IMR-90 (cell line): Measurements from ENCODE around the gene TRAF3IP1. TPM values are rescaled to one million over a fixed set of nuclear protein-coding genes. Genes with fewer than 3 reads are reported as not detected.

Experiments
- ATAC-seq: fragments of 200-7000 bp; cut with Tn5 transposase; 2 replicates; pipeline ENCODE4 v1.9.1; 2020; ENCODE audit warnings: low read depth, mild to moderate bottlenecking, moderate library complexity
- BruUV-seq: library from RNA; stranded (reverse); fragments of 400-500 nt; replicated peaks from 2 replicates; lab custom pipeline; 2021; lab: Mats Ljungman, UMichigan
- CTCF ChIA-PET: fragments of 300-600 bp; formaldehyde crosslinking; extraction: SDS; loops from one replicate; lab custom pipeline; 2021; ENCODE audit warnings: antibody characterized with exemption; lab: Yijun Ruan, JAX
- POLR2A ChIA-PET: fragments of 300-600 bp; sonication (Branson Sonifier 250); formaldehyde crosslinking; loops from one replicate; lab custom pipeline; 2022; ENCODE audit warnings: antibody characterized with exemption; ENCODE audit not compliant: unreplicated experiment; lab: Charles Lee
- DNase-seq: peaks from one replicate; pipeline ENCODE4 v3.0.0; 2013
- H2AFZ ChIP-seq: replicated peaks from 2 replicates; pipeline ENCODE3; 2013; ENCODE audit warnings: low read length, mild to moderate bottlenecking; ENCODE audit not compliant: poor library complexity
- H2AK5ac ChIP-seq: 2 replicates; pipeline ENCODE4 v1.6.1; 2013; ENCODE audit warnings: low read depth, low read length, inconsistent platforms
- H2AK9ac ChIP-seq: replicated peaks from 2 replicates; pipeline ENCODE3; 2013; ENCODE audit warnings: mild to moderate bottlenecking, low read depth, low read length, moderate library complexity; ENCODE audit not compliant: poor library complexity
- H2BK120ac ChIP-seq: 2 replicates; pipeline ENCODE4 v1.6.1; 2013; ENCODE audit warnings: low read depth, low read length, inconsistent platforms
- H2BK15ac ChIP-seq: 3 replicates; pipeline ENCODE4 v1.6.1; 2013; ENCODE audit warnings: low read depth, low read length, inconsistent platforms
- H2BK20ac ChIP-seq: 2 replicates; pipeline ENCODE4 v1.6.1; 2013; ENCODE audit warnings: low read depth, mild to moderate bottlenecking, inconsistent platforms, low read length, moderate library complexity
- H2BK5ac ChIP-seq: 2 replicates; pipeline ENCODE4 v1.6.1; 2013; ENCODE audit warnings: mild to moderate bottlenecking, low read depth, low read length, inconsistent platforms; ENCODE audit not compliant: poor library complexity, severe bottlenecking
- H3K14ac ChIP-seq: replicated peaks from 2 replicates; pipeline ENCODE4 v1.6.1; 2013; ENCODE audit warnings: low read depth, low read length, inconsistent platforms
- H3K18ac ChIP-seq: 2 replicates; pipeline ENCODE4 v1.6.1; 2013; ENCODE audit warnings: low read depth, low read length, control low read depth
- H3K23ac ChIP-seq: 2 replicates; pipeline ENCODE4 v1.6.1; 2013; ENCODE audit warnings: low read depth, low read length, inconsistent platforms
- H3K27ac ChIP-seq: 2 replicates; pipeline ENCODE4 v1.5.1; 2013; ENCODE audit warnings: mild to moderate bottlenecking, control low read depth, low read length; ENCODE audit not compliant: insufficient read depth
- H3K27me3 ChIP-seq: 2 replicates; pipeline ENCODE4 v1.6.1; 2013; ENCODE audit warnings: low read length; ENCODE audit not compliant: control insufficient read depth, insufficient read depth
- H3K36me3 ChIP-seq: 2 replicates; pipeline ENCODE4 v1.6.1; 2013; ENCODE audit warnings: low read length, mixed read lengths; ENCODE audit not compliant: control insufficient read depth, insufficient read depth
- H3K4ac ChIP-seq: 2 replicates; pipeline ENCODE4 v1.6.1; 2013; ENCODE audit warnings: low read depth, low read length, inconsistent platforms
- H3K4me1 ChIP-seq: 2 replicates; pipeline ENCODE4 v1.6.1; 2013; ENCODE audit warnings: low read length, mixed read lengths; ENCODE audit not compliant: control insufficient read depth, insufficient read depth
- H3K4me2 ChIP-seq: 2 replicates; pipeline ENCODE4 v1.6.1; 2013; ENCODE audit warnings: low read depth, mild to moderate bottlenecking, control low read depth, low read length, moderate library complexity
- H3K4me3 ChIP-seq: 2 replicates; pipeline ENCODE4 v1.5.1; 2013; ENCODE audit warnings: low read depth, mild to moderate bottlenecking, control low read depth, low read length, moderate library complexity; ENCODE audit not compliant: insufficient read depth
- H3K56ac ChIP-seq: 2 replicates; pipeline ENCODE4 v1.6.1; 2013; ENCODE audit warnings: low read length, inconsistent platforms; ENCODE audit not compliant: insufficient read depth; ENCODE audit errors: extremely low read depth
- H3K79me1 ChIP-seq, 2 experiments: 2 replicates each; pipeline ENCODE4 v1.6.1; 2013; ENCODE audit warnings: low read length in 2 of 2, inconsistent platforms in 1 of 2, low read depth in 1 of 2
- H3K9ac ChIP-seq: 2 replicates; pipeline ENCODE4 v1.6.1; 2013; ENCODE audit warnings: low read depth, low read length, control low read depth
- H3K9me1 ChIP-seq: 2 replicates; pipeline ENCODE4 v1.6.1; 2013; ENCODE audit warnings: low read length, inconsistent platforms; ENCODE audit not compliant: insufficient read depth
- H3K9me3 ChIP-seq: 2 replicates; pipeline ENCODE4 v1.6.1; 2013; ENCODE audit warnings: low read length; ENCODE audit not compliant: control insufficient read depth, insufficient read depth
- H4K20me1 ChIP-seq: 2 replicates; pipeline ENCODE4 v1.6.1; 2013; ENCODE audit warnings: low read length, inconsistent platforms; ENCODE audit not compliant: insufficient read depth
- H4K5ac ChIP-seq: 2 replicates; pipeline ENCODE4 v1.6.1; 2013; ENCODE audit warnings: mild to moderate bottlenecking, low read depth, low read length, control low read depth
- H4K8ac ChIP-seq, 2 experiments: 2 replicates each; pipeline ENCODE4 v1.6.1; 2013; ENCODE audit warnings: low read depth in 2 of 2, low read length in 2 of 2, control low read depth in 1 of 2, inconsistent platforms in 1 of 2
- H4K91ac ChIP-seq: 2 replicates; pipeline ENCODE4 v1.6.1; 2013; ENCODE audit warnings: low read depth, low read length, inconsistent platforms; ENCODE audit not compliant: insufficient read depth
- BHLHE40 ChIP-seq: fragments of 150-350 bp; IDR thresholded peaks from 2 replicates; pipeline ENCODE4 v1.6.1; 2016; ENCODE audit warnings: mild to moderate bottlenecking, low read depth, low read length
- CHD1 ChIP-seq: IDR thresholded peaks from 2 replicates; pipeline ENCODE4 v1.6.1; 2012; ENCODE audit warnings: low read depth, low read length, improper control_type of control experiment
- CTCF ChIP-seq: conservative IDR thresholded peaks from 2 replicates; pipeline ENCODE4 v1.5.1; 2012; ENCODE audit warnings: mild to moderate bottlenecking, low read depth, low read length, improper control_type of control experiment
- NFE2L2 ChIP-seq: fragments of 150-350 bp; IDR thresholded peaks from 2 replicates; pipeline ENCODE4 v1.6.1; 2016; ENCODE audit warnings: low read depth, mild to moderate bottlenecking, low read length
- POLR2A ChIP-seq: IDR thresholded peaks from 2 replicates; pipeline ENCODE4 v1.6.1; 2012; ENCODE audit warnings: mild to moderate bottlenecking, low read depth, low read length
- RAD21 ChIP-seq: IDR thresholded peaks from 2 replicates; pipeline ENCODE4 v1.6.1; 2012; ENCODE audit warnings: low read length, improper control_type of control experiment
- SMC3 ChIP-seq: fragments of 150-350 bp; IDR thresholded peaks from 2 replicates; pipeline ENCODE4 v1.6.1; 2016; ENCODE audit warnings: low read depth, mild to moderate bottlenecking, antibody characterized with exemption, low read length, moderate library complexity
- WGBS, 2 experiments: methylation state at CpG; one replicate each; pipeline versions ENCODE4 v1.1.5 to v1.1.7; 2013; ENCODE audit warnings: missing lambda C conversion rate in 2 of 2; ENCODE audit not compliant: insufficient read length in 1 of 2; ENCODE audit errors: extremely low coverage in 2 of 2; 5-methylcytosine and 5-hydroxymethylcytosine counted together
- dilution Hi-C: fragments of 300-500 bp; cut with HindIII; formaldehyde crosslinking; loops from one replicate; pipeline ENCODE4 v1.14.3; 2018; ENCODE audit warnings: low sequenced_read_pairs; ENCODE audit not compliant: unreplicated experiment
- in situ Hi-C: fragments of 300-500 bp; cut with MboI; formaldehyde crosslinking; loops from 3 replicates; pipeline ENCODE4 v1.14.3; 2019; ENCODE audit warnings: low sequenced_read_pairs, inconsistent platforms, mixed read lengths
- intact Hi-C: fragments of 100-400 bp; cut with micrococcal nuclease; formaldehyde crosslinking; loops from 2 replicates; pipeline ENCODE4 v1.10.0; 2022
- polyA plus RNA-seq, 3 experiments: library from polyadenylated mRNA; depleted of rRNA; stranded (reverse); fragments of >200 nt; gene quantifications; 2 replicates each; pipeline ENCODE4 v1.2.3, GENCODE V29; 2012; ENCODE audit warnings: low replicate concordance in 1 of 3
- total RNA-seq: library from RNA; depleted of rRNA; stranded (reverse); fragments of >200 nt; gene quantifications from 2 replicates; pipeline ENCODE4 v1.2.3, GENCODE V29; 2012

Gene TRAF3IP1
- total and polyA plus RNA-seq, 2 of the 4 experiments (the other 2 are of a cell fraction), result 5.9 to 8.3 TPM

- Histone ChIP-seq H3K27me3 (no peaks in the 10 kb centered on the region), H3K9me1 (no peaks in the 10 kb centered on the region; the same call in 1 of the 2 replicates), H3K4me1 (no peaks in the 10 kb centered on the region), H3K79me1 (peaks cover 6 to 30% of the 10 kb centered on the region in 2 experiments), H3K18ac (no peak overlapping the region), H3K9me3 (no peaks in the 10 kb centered on the region), H4K5ac (no peak overlapping the region), H2BK120ac (no peak overlapping the region), H2AK9ac (no peak overlapping the region), H4K20me1 (no peaks in the 10 kb centered on the region), H3K27ac (no peak overlapping the region), H2AFZ (no peak overlapping the region), H3K23ac (no peak overlapping the region), H2BK15ac (no peak overlapping the region), H3K4ac (no peak overlapping the region), H3K36me3 (peaks cover 13% of the 10 kb centered on the region), H3K9ac (no peak overlapping the region), H4K8ac (no peak overlapping the region), H2BK5ac (no peak overlapping the region), H3K56ac (no peak overlapping the region), H4K91ac (no peak overlapping the region), H2AK5ac (no peak overlapping the region), H3K14ac (no peak overlapping the region), H3K4me2 (no peak overlapping the region), H3K4me3 (no peak overlapping the region), H2BK20ac (no peak overlapping the region)
- in situ Hi-C loops (no loop called here), intact Hi-C loops (no loop called here), dilution Hi-C loops (no loop called here)
- POLR2A ChIA-PET, result no interaction called here
- DNase-seq (no peak), ATAC-seq (no peak)
- 60% methylated on average over 1 of the region's 6 CpGs; no CpG with 5 or more reads in 1 of the 2 experiments for WGBS, 2 experiments
- no TSS peak for BruUV-seq
- no peak for TF ChIP-seq BHLHE40
- TF ChIP-seq NFE2L2, result no peak
- no peak for TF ChIP-seq SMC3
- no peak for TF ChIP-seq CHD1
- TF ChIP-seq RAD21, result no peak
- no peak for TF ChIP-seq POLR2A
- no peak for TF ChIP-seq CTCF
- CTCF ChIA-PET, result interaction anchor here (1.0 kb wide), 1 partner anchor 16 kb away, joined by 3 read pairs; no protein-coding TSS in a partner anchor
These were observed 41.0 kb upstream of the TRAF3IP1 start for GRCh38 chr2:238279324-238279682.
